MM.1S (cell line): ENCODE results near the gene ZBTB34.

ENCODE experiments used
- DNase-seq: peaks from one replicate; pipeline ENCODE4 v3.0.0-alpha.2; 2015
- H2AFZ ChIP-seq: fragments of 300-600 bp; sonication (generic); 2 replicates; pipeline ENCODE4 v1.6.0; 2016; ENCODE audit warnings: antibody characterized with exemption, low read length
- H3F3A ChIP-seq: fragments of 300-600 bp; sonication (generic); 2 replicates; pipeline ENCODE4 v1.6.1; 2016; ENCODE audit warnings: mild to moderate bottlenecking, antibody characterized with exemption, low read length, moderate library complexity, mixed read lengths; ENCODE audit not compliant: insufficient read depth
- H3K27ac ChIP-seq: fragments of 300-600 bp; sonication (generic); 2 replicates; pipeline ENCODE4 v1.5.1; 2016; ENCODE audit warnings: mild to moderate bottlenecking, low read length
- H3K27me3 ChIP-seq: fragments of 300-600 bp; sonication (generic); replicated peaks from 2 replicates; pipeline ENCODE4 v1.6.0; 2016; ENCODE audit warnings: low read length; ENCODE audit not compliant: insufficient read depth
- H3K36me3 ChIP-seq: fragments of 300-600 bp; sonication (generic); replicated peaks from 2 replicates; pipeline ENCODE4 v1.6.1; 2016; ENCODE audit warnings: mild to moderate bottlenecking, low read length, mixed read lengths; ENCODE audit not compliant: insufficient read depth
- H3K4me1 ChIP-seq: fragments of 300-600 bp; sonication (generic); 2 replicates; pipeline ENCODE4 v1.6.1; 2016; ENCODE audit warnings: low read length, mixed read lengths
- H3K4me2 ChIP-seq: fragments of 300-600 bp; sonication (generic); 2 replicates; pipeline ENCODE4 v1.6.0; 2016; ENCODE audit warnings: low read depth, low read length
- H3K4me3 ChIP-seq: fragments of 300-600 bp; sonication (generic); 2 replicates; pipeline ENCODE4 v1.5.1; 2016; ENCODE audit warnings: low read length, mixed read lengths
- H3K79me2 ChIP-seq: fragments of 300-600 bp; sonication (generic); 2 replicates; pipeline ENCODE4 v1.6.1; 2016; ENCODE audit warnings: mixed run types, low read length, mixed read lengths
- H3K9ac ChIP-seq: fragments of 300-600 bp; sonication (generic); 2 replicates; pipeline ENCODE4 v1.6.1; 2016; ENCODE audit warnings: low read length, mixed read lengths
- H3K9me2 ChIP-seq: fragments of 300-600 bp; sonication (generic); replicated peaks from 2 replicates; pipeline ENCODE4 v1.6.1; 2016; ENCODE audit warnings: mild to moderate bottlenecking, low read length, mixed read lengths; ENCODE audit not compliant: insufficient read depth
- H3K9me3 ChIP-seq: fragments of 300-600 bp; sonication (generic); replicated peaks from 2 replicates; pipeline ENCODE4 v1.6.1; 2016; ENCODE audit warnings: mild to moderate bottlenecking, low read length, mixed read lengths; ENCODE audit not compliant: insufficient read depth
- H4K20me1 ChIP-seq: fragments of 300-600 bp; sonication (generic); 2 replicates; pipeline ENCODE4 v1.6.1; 2016; ENCODE audit warnings: mild to moderate bottlenecking, low read length, moderate library complexity, mixed read lengths; ENCODE audit not compliant: insufficient read depth
- CTCF ChIP-seq: fragments of 300-600 bp; sonication (generic); IDR thresholded peaks from 2 replicates; pipeline ENCODE4 v1.5.1; 2016; ENCODE audit warnings: antibody characterized with exemption, low read length, mixed read lengths
- EZH2 ChIP-seq: fragments of 300-600 bp; sonication (generic); optimal IDR thresholded peaks from 2 replicates; pipeline ENCODE3; 2017; ENCODE audit warnings: low read depth, mild to moderate bottlenecking, antibody characterized with exemption, low read length, mixed read lengths
- EZH2phosphoT487 ChIP-seq: fragments of 300-600 bp; sonication (generic); IDR thresholded peaks from 2 replicates; pipeline ENCODE4 v1.6.1; 2018; ENCODE audit warnings: antibody characterized with exemption, low read length

ZBTB34 gene

DNA sequence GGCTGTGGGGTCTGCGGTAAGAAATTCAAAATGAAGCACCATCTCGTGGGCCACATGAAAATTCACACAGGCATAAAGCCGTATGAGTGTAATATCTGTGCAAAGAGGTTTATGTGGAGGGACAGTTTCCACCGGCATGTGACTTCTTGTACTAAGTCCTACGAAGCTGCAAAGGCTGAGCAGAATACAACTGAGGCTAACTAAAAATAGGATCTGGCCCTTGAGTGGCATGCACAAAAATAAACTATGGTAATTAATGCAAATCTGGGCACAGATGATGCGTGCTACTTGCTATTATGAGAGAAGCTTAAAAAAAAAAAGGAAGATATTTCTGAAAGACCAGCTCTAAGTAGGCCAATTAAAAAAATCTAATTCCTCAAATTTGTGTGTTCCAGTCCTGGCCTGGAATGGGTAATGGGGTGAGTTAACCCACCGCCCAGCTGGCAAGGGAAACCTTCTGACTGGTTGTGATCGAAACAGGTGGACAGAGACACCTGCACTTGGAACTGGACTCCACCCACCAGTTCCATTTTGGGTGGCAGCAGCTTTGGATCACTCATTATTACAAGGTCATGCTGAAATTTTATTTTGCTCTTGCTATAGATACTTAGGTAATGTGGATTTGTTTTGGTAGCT, 26.6 kb upstream of the ZBTB34 start:
- H3K36me3 ChIP-seq: no peaks in the 10 kb centered on the region; the same call in 1 of the 2 replicates
- H3K27me3 ChIP-seq: no peaks in the 10 kb centered on the region
- DNase-seq: no peak
- no peaks in the 10 kb centered on the region for H3F3A ChIP-seq
- H3K9me2 ChIP-seq: no peaks in the 10 kb centered on the region
- no peak overlapping the region for H3K9ac ChIP-seq
- H3K4me3 ChIP-seq: no peak overlapping the region
- H2AFZ ChIP-seq: no peak overlapping the region
- no peak for TF ChIP-seq EZH2phosphoT487
- TF ChIP-seq EZH2: no peak
- no peak for TF ChIP-seq CTCF
- no peak overlapping the region for H3K4me2 ChIP-seq
- H3K27ac ChIP-seq: no peak overlapping the region
- H4K20me1 ChIP-seq: no peaks in the 10 kb centered on the region
- H3K79me2 ChIP-seq: peaks cover 64% of the 10 kb centered on the region
- 0 out of 2 replicates have a peak, but pooled peaks cover 5% of the 10 kb centered on the region for H3K4me1 ChIP-seq
- no peaks in the 10 kb centered on the region for H3K9me3 ChIP-seq

DNA sequence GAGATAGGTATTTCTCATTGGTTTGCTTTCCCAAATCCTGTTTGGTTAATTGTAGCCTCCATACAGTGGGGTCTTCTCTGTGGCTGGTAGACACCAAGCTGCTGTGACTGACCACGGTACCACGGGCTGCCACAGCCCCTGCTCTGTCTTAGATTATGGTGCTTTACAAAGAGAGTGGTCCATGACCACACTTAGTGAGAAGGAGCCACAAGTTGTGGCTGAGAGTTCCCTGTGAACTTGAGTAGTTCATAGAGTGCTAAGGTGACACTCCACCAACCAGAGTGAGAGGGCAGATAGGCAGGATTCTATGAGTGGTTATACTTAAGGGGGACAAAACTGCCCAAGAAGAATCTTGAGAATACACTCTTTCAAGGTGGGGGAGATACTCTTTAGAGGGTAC, 25.8 kb upstream of the ZBTB34 start:
- Histone ChIP-seq H3K4me3 (no peak overlapping the region), H3K27ac (no peak overlapping the region), H3K4me2 (no peak overlapping the region), H3F3A (no peaks in the 10 kb centered on the region), H2AFZ (no peak overlapping the region), H3K9me3 (no peaks in the 10 kb centered on the region), H4K20me1 (no peaks in the 10 kb centered on the region), H3K9me2 (no peaks in the 10 kb centered on the region), H3K36me3 (no peaks in the 10 kb centered on the region; the same call in 1 of the 2 replicates), H3K4me1 (0 out of 2 replicates have a peak, but pooled peaks cover 5% of the 10 kb centered on the region), H3K27me3 (no peaks in the 10 kb centered on the region), H3K79me2 (peaks cover 58% of the 10 kb centered on the region), H3K9ac (no peak overlapping the region)
- TF ChIP-seq CTCF (no peak), EZH2phosphoT487 (no peak), EZH2 (no peak)
- no peak for DNase-seq

- H4K20me1 ChIP-seq: no peaks in the 10 kb centered on the region
- no peak overlapping the region for H3K9ac ChIP-seq
- H3K4me2 ChIP-seq: no peak overlapping the region
- no peaks in the 10 kb centered on the region for H3K9me2 ChIP-seq
- H3K27me3 ChIP-seq: no peaks in the 10 kb centered on the region
- DNase-seq: no peak
- TF ChIP-seq EZH2: no peak
- no peak for TF ChIP-seq CTCF
- TF ChIP-seq EZH2phosphoT487: no peak
- H3K27ac ChIP-seq: no peak overlapping the region
- H3K4me1 ChIP-seq: 0 out of 2 replicates have a peak, but pooled peaks cover 5% of the 10 kb centered on the region
- no peak overlapping the region for H2AFZ ChIP-seq
- H3K9me3 ChIP-seq: no peaks in the 10 kb centered on the region
- H3F3A ChIP-seq: no peaks in the 10 kb centered on the region
- no peak overlapping the region for H3K4me3 ChIP-seq
- peaks cover 43% of the 10 kb centered on the region for H3K79me2 ChIP-seq
- no peaks in the 10 kb centered on the region; the same call in 1 of the 2 replicates for H3K36me3 ChIP-seq
Measured at GRCh38 chr9:126836216-126836615, 24.2 kb upstream of the ZBTB34 start.
